ENCODE results near the gene CT55. TPM values are rescaled to one million over a fixed set of nuclear protein-coding genes. Genes with fewer than 3 reads are reported as not detected.

The CT55 gene
- total and polyA plus RNA-seq, 2 of the 4 experiments (the other 2 are of a cell fraction) = not detected

Other genes with a start within 250 kb of the CT55 start
- gene SMIM10, start 180.4 kb downstream of the CT55 start, total RNA-seq (2012; rRNA removed) = 2.3 and 3.6 TPM in 2 replicates
- 6.0 and 8.6 TPM in 2 replicates for gene SMIM10, start 180.4 kb downstream of the CT55 start, polyA plus RNA-seq (2012; rRNA removed)
- gene RTL8B, start 148.9 kb downstream of the CT55 start, total RNA-seq (2012; rRNA removed) = 3.6 and 4.2 TPM in 2 replicates
- 24.4 and 26.9 TPM in 2 replicates for gene RTL8B, start 148.9 kb downstream of the CT55 start, polyA plus RNA-seq (2012; rRNA removed)
- 24.7 and 26.0 TPM in 2 replicates for gene RTL8C, start 139.0 kb downstream of the CT55 start, total RNA-seq (2012; rRNA removed)
- gene RTL8C, start 139.0 kb downstream of the CT55 start, polyA plus RNA-seq (2012; rRNA removed) = 326 and 418 TPM in 2 replicates
- gene RTL8A, start 119.3 kb downstream of the CT55 start, total RNA-seq (2012; rRNA removed) = 4.2 and 8.2 TPM in 2 replicates
- gene RTL8A, start 119.3 kb downstream of the CT55 start, polyA plus RNA-seq (2012; rRNA removed) = 100 and 111 TPM in 2 replicates
- 0.72 and 0.83 TPM in 2 replicates for gene SMIM10L2B, start 72.7 kb downstream of the CT55 start, total RNA-seq (2012; rRNA removed)
- gene SMIM10L2B, start 72.7 kb downstream of the CT55 start, polyA plus RNA-seq (2012; rRNA removed) = 0.98 and 1.0 TPM in 2 replicates
- gene ETDB, start 50.9 kb downstream of the CT55 start, total RNA-seq (2012; rRNA removed) = not detected in 2 replicates
- not detected in 2 replicates for gene ETDB, start 50.9 kb downstream of the CT55 start, polyA plus RNA-seq (2012; rRNA removed)
- not detected in 2 replicates for gene ETDA, start 80.7 kb upstream of the CT55 start, total RNA-seq (2012; rRNA removed)
- gene ETDA, start 80.7 kb upstream of the CT55 start, polyA plus RNA-seq (2012; rRNA removed) = not detected in 2 replicates
- not detected in 2 replicates for gene ETDC, start 138.1 kb upstream of the CT55 start, total RNA-seq (2012; rRNA removed)
- not detected in 2 replicates for gene ETDC, start 138.1 kb upstream of the CT55 start, polyA plus RNA-seq (2012; rRNA removed)
- gene ZNF75D, start 172.7 kb upstream of the CT55 start, total RNA-seq (2012; rRNA removed) = 4.1 and 4.2 TPM in 2 replicates
- 3.3 and 4.2 TPM in 2 replicates for gene ZNF75D, start 172.7 kb upstream of the CT55 start, polyA plus RNA-seq (2012; rRNA removed)
- 6.1 and 6.4 TPM in 2 replicates for gene ZNF449, start 173.4 kb upstream of the CT55 start, total RNA-seq (2012; rRNA removed)
- 2.4 and 3.5 TPM in 2 replicates for gene ZNF449, start 173.4 kb upstream of the CT55 start, polyA plus RNA-seq (2012; rRNA removed)

All from IMR-90 (cell line).